CD14-positive monocyte (primary cell): ENCODE measurements around the gene FANCC. TPM values are rescaled to one million over a fixed set of nuclear protein-coding genes. Genes with fewer than 3 reads are reported as not detected.
A peak's percentile ranks its signal among the peaks of the same experiment; 100 is the strongest.

Source experiments
- DNase-seq, 3 donors: peaks; one replicate each; pipeline ENCODE4 v3.0.0-alpha.2; 2011 to 2022
- H2AFZ ChIP-seq: 2 replicates; pipeline ENCODE4 v1.6.0; 2012; ENCODE audit warnings: mild to moderate bottlenecking, low read depth, low read length, inconsistent platforms; ENCODE audit not compliant: insufficient read depth, poor library complexity, severe bottlenecking
- H3K27ac ChIP-seq, 2 donors: 1 replicate in 1 of 2; 2 replicates in 1 of 2; pipeline ENCODE4 v1.5.1; 2012 to 2013; ENCODE audit warnings: low read length in 2 of 2, control low read depth in 1 of 2, inconsistent platforms in 1 of 2, low read depth in 1 of 2, mild to moderate bottlenecking in 1 of 2
- H3K27me3 ChIP-seq, 2 donors: one replicate each; pipeline versions ENCODE4 v1.6.0 to v1.6.1; 2011 to 2013; ENCODE audit warnings: low read length in 2 of 2; ENCODE audit not compliant: control insufficient read depth in 2 of 2, insufficient read depth in 2 of 2
- H3K36me3 ChIP-seq, 2 donors: replicated peaks in 1 of 2; 1 replicate in 1 of 2; 2 replicates in 1 of 2; pipeline versions ENCODE4 v1.5.1 to v1.6.1; 2012 to 2013; ENCODE audit warnings: low read length in 2 of 2, control low read depth in 1 of 2, inconsistent platforms in 1 of 2, mild to moderate bottlenecking in 1 of 2; ENCODE audit not compliant: insufficient read depth in 2 of 2, control insufficient read depth in 1 of 2
- H3K4me1 ChIP-seq, 2 donors: 1 replicate in 1 of 2; 2 replicates in 1 of 2; pipeline versions ENCODE4 v1.5.1 to v1.6.1; 2012 to 2013; ENCODE audit warnings: low read length in 2 of 2, control low read depth in 1 of 2, inconsistent platforms in 1 of 2, mild to moderate bottlenecking in 1 of 2, moderate library complexity in 1 of 2; ENCODE audit not compliant: insufficient read depth in 2 of 2, control insufficient read depth in 1 of 2
- H3K4me2 ChIP-seq: replicated peaks from 2 replicates; pipeline ENCODE3; 2012; ENCODE audit warnings: low read length, moderate library complexity, mild to moderate bottlenecking; ENCODE audit not compliant: poor library complexity, severe bottlenecking; ENCODE audit errors: extremely low read depth
- H3K4me3 ChIP-seq, 3 experiments: fragments of 200-600 bp in 1 of 3; sonication (generic) in 1 of 3; replicated peaks in 1 of 3; 1 replicate in 2 of 3; 2 replicates in 1 of 3; pipeline ENCODE4 v1.5.1; 2011 to 2013; ENCODE audit warnings: low read length in 3 of 3, mild to moderate bottlenecking in 3 of 3, control low read depth in 2 of 3, low read depth in 2 of 3, inconsistent platforms in 1 of 3, moderate library complexity in 1 of 3
- H3K79me2 ChIP-seq: 2 replicates; pipeline ENCODE4 v1.6.0; 2012; ENCODE audit warnings: mild to moderate bottlenecking, control low read depth, inconsistent platforms, low read length, moderate library complexity; ENCODE audit not compliant: insufficient read depth
- H3K9ac ChIP-seq: 2 replicates; pipeline ENCODE4 v1.6.0; 2017; ENCODE audit warnings: low read length, mild to moderate bottlenecking; ENCODE audit not compliant: insufficient read depth, poor library complexity, severe bottlenecking
- H3K9me3 ChIP-seq, 2 donors: replicated peaks in 1 of 2; 1 replicate in 1 of 2; 2 replicates in 1 of 2; pipeline versions ENCODE4 v1.5.1 to v1.6.1; 2012 to 2013; ENCODE audit warnings: low read length in 2 of 2, control low read depth in 1 of 2; ENCODE audit not compliant: control insufficient read depth in 1 of 2, insufficient read depth in 1 of 2
- H4K20me1 ChIP-seq: 2 replicates; pipeline ENCODE4 v1.6.0; 2012; ENCODE audit warnings: mild to moderate bottlenecking, low read length, control low read depth, moderate library complexity; ENCODE audit not compliant: insufficient read depth
- H3K27ac Mint-ChIP-seq, 7 donors: one replicate each; pipeline ENCODE4 v1.8.0; 2020; ENCODE audit warnings: mild to moderate bottlenecking in 7 of 7, mixed read lengths in 7 of 7, moderate library complexity in 6 of 7, inconsistent platforms in 2 of 7
- H3K27me3 Mint-ChIP-seq, 3 donors: one replicate each; pipeline ENCODE4 v1.8.0; 2021 to 2022; ENCODE audit warnings: low read depth in 3 of 3, mild to moderate bottlenecking in 3 of 3, mixed read lengths in 3 of 3, moderate library complexity in 3 of 3, inconsistent platforms in 1 of 3
- H3K36me3 Mint-ChIP-seq, 2 donors: one replicate each; pipeline ENCODE4 v1.8.0; 2020; ENCODE audit warnings: mixed read lengths in 2 of 2, inconsistent platforms in 1 of 2, mild to moderate bottlenecking in 1 of 2
- H3K4me1 Mint-ChIP-seq: one replicate; pipeline ENCODE4 v1.8.0; 2020; ENCODE audit warnings: mild to moderate bottlenecking, mixed read lengths
- H3K4me3 Mint-ChIP-seq, 2 donors: one replicate each; pipeline ENCODE4 v1.8.0; 2020; ENCODE audit warnings: mild to moderate bottlenecking in 2 of 2, mixed read lengths in 2 of 2, moderate library complexity in 1 of 2
- H3K9me3 Mint-ChIP-seq, 7 donors: one replicate each; pipeline ENCODE4 v1.8.0; 2020 to 2022; ENCODE audit warnings: mixed read lengths in 7 of 7, mild to moderate bottlenecking in 6 of 7, moderate library complexity in 6 of 7, inconsistent platforms in 2 of 7
- WGBS: methylation state at CpG from one replicate; pipeline ENCODE4 v1.1.5; 2013; ENCODE audit warnings: missing lambda C conversion rate; ENCODE audit not compliant: insufficient coverage; 5-methylcytosine and 5-hydroxymethylcytosine counted together
- intact Hi-C, 2 donors: fragments of 100-400 bp; cut with micrococcal nuclease; formaldehyde crosslinking; loops; one replicate each; pipeline versions ENCODE4 v1.15.0 to v1.15.1; 2023
- polyA minus RNA-seq: library from RNA; depleted of rRNA, polyadenylated mRNA; stranded (reverse); fragments of >200 nt; gene quantifications from 2 replicates; pipeline ENCODE4 v1.2.3, GENCODE V29; 2012
- polyA plus RNA-seq, 3 donors: library from polyadenylated mRNA; depleted of rRNA in 1 of 3; unstranded in 2 of 3; stranded (reverse) in 1 of 3; fragments of 300-500 nt in 2 of 3; fragments of >200 nt in 1 of 3; fragmentation: Illumina TruSeq in 2 of 3; gene quantifications; 1 replicate in 2 of 3; 2 replicates in 1 of 3; pipeline ENCODE4 v1.2.3, GENCODE V29; 2012 to 2021
- total RNA-seq, 12 experiments: library from RNA in 1 of 12; stranded (reverse) in 1 of 12; fragments of 120-200 nt in 1 of 12; gene quantifications; one replicate each; pipeline ENCODE4 v1.2.4 and lab custom pipeline; 2013 to 2026; ENCODE audit warnings: mixed read lengths in 6 of 12, inconsistent platforms in 1 of 12
- TF ChIP-seq, protein P1 (sequence below): fragments of 200-600 bp; IDR thresholded peaks from one replicate; pipeline ENCODE4 v1.8.0; 2022; ENCODE audit warnings: antibody characterized with exemption, mild to moderate bottlenecking

FANCC gene
- 0.92 TPM for total RNA-seq (2013)
- 1 to 10 TPM; 1.2 to 2.2 (median 1.5) TPM for polyA plus RNA-seq
- 0.56 and 0.69 TPM in 2 replicates for polyA minus RNA-seq
- total RNA-seq (lab: John Stamatoyannopoulos, UW): 1.5 to 7.9 (median 2.7) reads per million in 11 experiments

DNA sequence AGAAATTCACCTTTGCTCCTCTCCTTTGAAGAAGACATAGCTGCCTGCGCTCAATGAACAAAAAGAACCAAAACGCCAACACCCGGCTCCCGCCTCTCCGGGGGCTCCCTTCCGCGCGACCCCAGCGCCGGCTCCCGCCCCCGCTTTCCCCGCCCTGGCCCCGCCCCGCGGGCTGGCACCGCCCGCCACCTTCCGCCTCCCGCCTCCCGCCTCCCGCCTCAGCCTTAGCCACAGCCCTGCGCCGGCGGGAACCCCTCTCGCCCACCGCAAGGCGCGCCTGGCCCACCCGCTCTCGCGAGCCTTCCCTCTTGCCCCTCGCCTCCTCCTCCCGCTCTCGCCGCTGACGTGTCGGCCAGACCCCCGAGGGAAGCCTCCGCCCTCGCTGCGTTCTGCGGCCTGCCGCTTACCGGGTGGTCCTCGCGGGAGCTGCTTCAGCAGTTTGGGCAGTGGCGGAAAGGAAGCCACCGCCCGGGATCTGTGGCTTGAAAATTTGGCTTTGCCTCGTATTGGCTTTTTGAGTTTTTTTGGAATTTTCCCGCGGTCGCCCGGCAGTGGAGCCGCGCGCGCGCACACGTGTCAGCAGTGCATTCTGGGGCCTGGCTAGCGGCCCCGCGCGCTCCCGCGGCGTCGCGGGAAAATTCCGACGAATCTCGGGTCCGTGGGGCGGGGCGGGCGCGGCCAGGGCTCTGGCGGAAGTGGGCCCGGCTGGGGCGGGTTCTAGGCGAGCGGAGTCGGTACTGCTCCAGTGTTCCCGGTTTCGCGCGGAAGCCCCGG, at the start of gene FANCC:
Gene FANCC (minus strand): TSS at position 591 of the 774 bp plus-strand sequence. CDS start 68,418 bp downstream, outside the sequence.
- Histone ChIP-seq H3K4me2 (peak within 1 kb of the TSS; percentile 88), H3K9me3 (no peaks in the 10 kb centered on the region), H3K4me3 (peak within 1 kb of the TSS; percentile 82 to 99 (median 98)), H4K20me1 (no peaks in the 10 kb centered on the region), H3K79me2 (peaks cover 3% of the 10 kb centered on the region), H3K9ac (peak within 1 kb of the TSS; percentile 76), H3K27me3 (peaks cover 0 to 13% of the 10 kb centered on the region in 2 donors), H3K27ac (peak within 1 kb of the TSS in 1 of 2 donors; percentile 72), H2AFZ (peak within 1 kb of the TSS; percentile 99), H3K36me3 (no peaks in the 10 kb centered on the region), H3K4me1 (peaks cover 11 to 14% of the 10 kb centered on the region in 2 donors)
- peak within 1 kb of the TSS; percentile 91 to 95 for H3K4me3 Mint-ChIP-seq
- peaks cover 29% of the 10 kb centered on the region for H3K4me1 Mint-ChIP-seq
- intact Hi-C loops: no loop called here
- WGBS: under 1% methylated on average over 78 of the region's 89 CpGs
- TF ChIP-seq, protein P1, sequence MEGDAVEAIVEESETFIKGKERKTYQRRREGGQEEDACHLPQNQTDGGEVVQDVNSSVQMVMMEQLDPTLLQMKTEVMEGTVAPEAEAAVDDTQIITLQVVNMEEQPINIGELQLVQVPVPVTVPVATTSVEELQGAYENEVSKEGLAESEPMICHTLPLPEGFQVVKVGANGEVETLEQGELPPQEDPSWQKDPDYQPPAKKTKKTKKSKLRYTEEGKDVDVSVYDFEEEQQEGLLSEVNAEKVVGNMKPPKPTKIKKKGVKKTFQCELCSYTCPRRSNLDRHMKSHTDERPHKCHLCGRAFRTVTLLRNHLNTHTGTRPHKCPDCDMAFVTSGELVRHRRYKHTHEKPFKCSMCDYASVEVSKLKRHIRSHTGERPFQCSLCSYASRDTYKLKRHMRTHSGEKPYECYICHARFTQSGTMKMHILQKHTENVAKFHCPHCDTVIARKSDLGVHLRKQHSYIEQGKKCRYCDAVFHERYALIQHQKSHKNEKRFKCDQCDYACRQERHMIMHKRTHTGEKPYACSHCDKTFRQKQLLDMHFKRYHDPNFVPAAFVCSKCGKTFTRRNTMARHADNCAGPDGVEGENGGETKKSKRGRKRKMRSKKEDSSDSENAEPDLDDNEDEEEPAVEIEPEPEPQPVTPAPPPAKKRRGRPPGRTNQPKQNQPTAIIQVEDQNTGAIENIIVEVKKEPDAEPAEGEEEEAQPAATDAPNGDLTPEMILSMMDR: no peak
- H3K36me3 Mint-ChIP-seq: peaks cover 0 to 1% of the 10 kb centered on the region in 2 donors
- peaks cover 0 to 2% (median 0%) of the 10 kb centered on the region in 7 donors for H3K9me3 Mint-ChIP-seq
- peak; percentile 61 to 63 (median 63) for DNase-seq
- H3K27ac Mint-ChIP-seq: peak within 1 kb of the TSS; percentile 23 to 87 (median 75)
- peaks cover 12 to 31% (median 17%) of the 10 kb centered on the region in 3 donors for H3K27me3 Mint-ChIP-seq

DNA sequence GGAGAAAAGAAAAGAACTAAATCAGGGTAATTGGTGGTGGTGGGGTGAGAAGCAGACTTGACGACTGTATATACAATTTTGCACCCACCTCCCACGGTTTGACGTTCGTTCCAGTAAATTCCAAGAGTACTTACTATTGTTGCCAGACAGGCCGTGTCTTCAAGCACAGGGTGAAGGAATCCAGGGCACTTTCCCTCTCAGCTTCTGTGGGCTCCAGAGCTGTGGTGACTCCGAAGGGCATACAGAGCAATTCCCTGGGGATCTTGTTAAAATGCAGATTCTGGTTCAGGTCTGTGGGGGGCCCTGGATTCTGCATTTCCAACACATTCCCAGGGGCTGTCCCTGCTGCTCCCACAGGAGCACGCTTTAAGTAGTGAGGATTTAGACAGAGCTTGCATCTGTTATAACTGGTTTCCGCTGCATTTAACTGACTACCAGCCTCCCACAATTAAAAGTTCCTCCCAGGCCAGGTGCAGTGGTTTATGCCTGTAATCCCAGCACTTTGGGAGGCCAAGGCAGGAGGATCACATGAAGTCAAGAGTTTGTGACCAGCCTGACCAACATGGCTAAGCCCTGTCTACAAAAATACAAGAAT, 49.3 kb upstream of the FANCC start:
- Histone ChIP-seq H4K20me1 (no peaks in the 10 kb centered on the region), H3K79me2 (no peaks in the 10 kb centered on the region), H2AFZ (no peak overlapping the region), H3K4me2 (no peak overlapping the region), H3K4me3 (no peak overlapping the region), H3K4me1 (no peaks in the 10 kb centered on the region), H3K9me3 (no peaks in the 10 kb centered on the region), H3K36me3 (no peaks in the 10 kb centered on the region), H3K9ac (no peak overlapping the region), H3K27ac (no peak overlapping the region), H3K27me3 (peaks cover 3 to 31% of the 10 kb centered on the region in 2 donors)
- intact Hi-C loops: no loop called here
- no peak for DNase-seq
- H3K4me1 Mint-ChIP-seq: no peaks in the 10 kb centered on the region
- WGBS: 100% methylated on average over 2 of the region's 8 CpGs
- TF ChIP-seq, protein P1: no peak
- H3K36me3 Mint-ChIP-seq: no peaks in the 10 kb centered on the region
- H3K27me3 Mint-ChIP-seq: peaks cover 16 to 34% (median 22%) of the 10 kb centered on the region in 3 donors
- H3K27ac Mint-ChIP-seq: no peak overlapping the region
- no peak overlapping the region for H3K4me3 Mint-ChIP-seq
- peaks cover 0 to 4% (median 0%) of the 10 kb centered on the region in 7 donors for H3K9me3 Mint-ChIP-seq
